ENCODE measurements around the gene SSBP1. TPM values are rescaled to one million over a fixed set of nuclear protein-coding genes. Genes with fewer than 3 reads are reported as not detected.

SSBP1 gene
- total RNA-seq, 1 experiment from 2014 or later, result 193 TPM

GRCh38 chr7:141691961-141692360, 46.2 kb upstream of the SSBP1 start:
- DNase-seq, result no peak
- no peaks in the 10 kb centered on the region for H3K9me2 ChIP-seq (ENCODE audit: insufficient read depth)
- CTCF ChIA-PET, result no interaction called here
- H3K4me1 ChIP-seq (replicated peaks; ENCODE audit: insufficient read depth), result peaks cover 13% of the 10 kb centered on the region; the same call in 1 of the 2 replicates
- H3K4me3 ChIP-seq, result no peak overlapping the region
- no peaks in the 10 kb centered on the region for H3K9me3 ChIP-seq (ENCODE audit: insufficient read depth, low read depth)
- H3K36me3 ChIP-seq (ENCODE audit: low read depth), result no peaks in the 10 kb centered on the region
- TF ChIP-seq CTCF (conservative IDR thresholded peaks at IDR 0.05), result no peak
- no peak for TF ChIP-seq EZH2 (IDR thresholded peaks at IDR 0.05; ENCODE audit: low read depth)
- H3K4me2 ChIP-seq, result no peak overlapping the region
- H3F3A ChIP-seq (ENCODE audit: insufficient read depth, low read depth), result no peaks in the 10 kb centered on the region
- H3K27me3 ChIP-seq (ENCODE audit: insufficient read depth, low read depth), result no peaks in the 10 kb centered on the region
- POLR2A ChIA-PET (ENCODE audit: unreplicated experiment), result no interaction called here
- peaks cover 19% of the 10 kb centered on the region for H4K20me1 ChIP-seq (ENCODE audit: insufficient read depth)
- intact Hi-C loops (cut with micrococcal nuclease; ENCODE audit: unreplicated experiment), result no loop called here
- H3K79me2 ChIP-seq (ENCODE audit: low read depth), result peaks cover 35% of the 10 kb centered on the region
- no peak overlapping the region for H3K27ac ChIP-seq
- no peak overlapping the region for H2AFZ ChIP-seq
- no TSS peak for BruUV-seq (replicated peaks)

- Histone ChIP-seq H3K36me3 (ENCODE audit: low read depth) (no peaks in the 10 kb centered on the region), H3K27me3 (ENCODE audit: insufficient read depth, low read depth) (no peaks in the 10 kb centered on the region), H4K20me1 (ENCODE audit: insufficient read depth) (peaks cover 19% of the 10 kb centered on the region), H3F3A (ENCODE audit: insufficient read depth, low read depth) (no peaks in the 10 kb centered on the region), H3K4me1 (replicated peaks; ENCODE audit: insufficient read depth) (peaks cover 15% of the 10 kb centered on the region), H3K4me3 (no peak overlapping the region), H3K79me2 (ENCODE audit: low read depth) (peaks cover 35% of the 10 kb centered on the region), H3K9me3 (ENCODE audit: insufficient read depth, low read depth) (no peaks in the 10 kb centered on the region), H3K9me2 (ENCODE audit: insufficient read depth) (no peaks in the 10 kb centered on the region), H2AFZ (no peak overlapping the region), H3K27ac (no peak overlapping the region), H3K4me2 (no peak overlapping the region)
- intact Hi-C loops (cut with micrococcal nuclease; ENCODE audit: unreplicated experiment), result no loop called here
- no TSS peak for BruUV-seq (replicated peaks)
- DNase-seq, result no peak
- ChIA-PET CTCF (interaction anchor here (0.6 to 1.5 kb wide), 2 partner anchors 9 to 16 kb away, joined by 3 to 5 read pairs; no protein-coding TSS in a partner anchor), POLR2A (ENCODE audit: unreplicated experiment) (no interaction called here)
- TF ChIP-seq EZH2 (IDR thresholded peaks at IDR 0.05; ENCODE audit: low read depth) (no peak), CTCF (conservative IDR thresholded peaks at IDR 0.05) (no peak)
These were observed 45.1 kb upstream of the SSBP1 start for GRCh38 chr7:141693082-141693481.

GRCh38 chr7:141695803-141696289, 42.3 kb upstream of the SSBP1 start:
- BruUV-seq (replicated peaks), result no TSS peak
- peaks cover 21% of the 10 kb centered on the region for H3K4me1 ChIP-seq (replicated peaks; ENCODE audit: insufficient read depth)
- H3K4me3 ChIP-seq, result no peak overlapping the region
- TF ChIP-seq EZH2 (IDR thresholded peaks at IDR 0.05; ENCODE audit: low read depth) (no peak), CTCF (conservative IDR thresholded peaks at IDR 0.05) (no peak)
- ChIA-PET POLR2A (ENCODE audit: unreplicated experiment) (interaction anchor here (1.0 kb wide), 1 partner anchor 33 kb away, joined by 4 read pairs; no protein-coding TSS in a partner anchor), CTCF (no interaction called here)
- no peak overlapping the region for H3K27ac ChIP-seq
- no peaks in the 10 kb centered on the region for H3K9me3 ChIP-seq (ENCODE audit: insufficient read depth, low read depth)
- peaks cover 8% of the 10 kb centered on the region; the same call in 1 of the 2 replicates for H3F3A ChIP-seq (ENCODE audit: insufficient read depth, low read depth)
- no peaks in the 10 kb centered on the region for H3K27me3 ChIP-seq (ENCODE audit: insufficient read depth, low read depth)
- H2AFZ ChIP-seq, result no peak overlapping the region
- H3K9me2 ChIP-seq (ENCODE audit: insufficient read depth), result no peaks in the 10 kb centered on the region
- H3K79me2 ChIP-seq (ENCODE audit: low read depth), result peaks cover 40% of the 10 kb centered on the region
- peak in 1 of 2 experiments; percentile 62 for DNase-seq
- 0 out of 2 replicates have a peak overlapping the region, but pooled peaks have one; percentile 3 for H3K4me2 ChIP-seq
- H4K20me1 ChIP-seq (ENCODE audit: insufficient read depth), result peaks cover 10% of the 10 kb centered on the region; the same call in 1 of the 2 replicates
- intact Hi-C loops (cut with micrococcal nuclease; ENCODE audit: unreplicated experiment), result loop anchor here (2.0 kb wide), 1 partner anchor 21 kb away; no protein-coding TSS in a partner anchor
- no peaks in the 10 kb centered on the region for H3K36me3 ChIP-seq (ENCODE audit: low read depth)
